GM23248 (cell line): Measurements from ENCODE around the gene KCNK5. TPM values are rescaled to one million over a fixed set of nuclear protein-coding genes. Genes with fewer than 3 reads are reported as not detected.

Experiments used
- DNase-seq: peaks from one replicate; pipeline ENCODE4 v3.0.0-alpha.2; 2015
- H2AFZ ChIP-seq: fragments of 200-600 bp; sonication (generic); 2 replicates; pipeline ENCODE4 v1.6.1; 2016; ENCODE audit warnings: antibody characterized with exemption
- H3F3A ChIP-seq: fragments of 200-600 bp; sonication (generic); 2 replicates; pipeline ENCODE4 v1.6.1; 2016; ENCODE audit warnings: mild to moderate bottlenecking, antibody characterized with exemption, mixed run types; ENCODE audit not compliant: insufficient read depth
- H3K27ac ChIP-seq: fragments of 200-600 bp; sonication (generic); 2 replicates; pipeline ENCODE4 v1.5.1; 2016; ENCODE audit warnings: mild to moderate bottlenecking
- H3K27me3 ChIP-seq: fragments of 200-600 bp; sonication (generic); replicated peaks from 2 replicates; pipeline ENCODE4 v1.6.1; 2016; ENCODE audit warnings: mild to moderate bottlenecking; ENCODE audit not compliant: insufficient read depth
- H3K36me3 ChIP-seq: fragments of 200-600 bp; sonication (generic); 2 replicates; pipeline ENCODE4 v1.6.1; 2016; ENCODE audit warnings: low read depth, mild to moderate bottlenecking
- H3K4me1 ChIP-seq: fragments of 200-600 bp; sonication (generic); 2 replicates; pipeline ENCODE4 v1.6.1; 2016; ENCODE audit warnings: mild to moderate bottlenecking; ENCODE audit not compliant: insufficient read depth
- H3K4me2 ChIP-seq: fragments of 200-600 bp; sonication (generic); one replicate; pipeline ENCODE4 v1.6.1; 2016; ENCODE audit warnings: mild to moderate bottlenecking; ENCODE audit not compliant: unreplicated experiment
- H3K4me3 ChIP-seq: fragments of 200-600 bp; sonication (generic); 2 replicates; pipeline ENCODE4 v1.5.1; 2016; ENCODE audit warnings: mild to moderate bottlenecking
- H3K79me2 ChIP-seq: fragments of 200-600 bp; sonication (generic); 2 replicates; pipeline ENCODE4 v1.6.1; 2016; ENCODE audit warnings: mild to moderate bottlenecking; ENCODE audit not compliant: insufficient read depth
- H3K9ac ChIP-seq: fragments of 200-600 bp; sonication (generic); 2 replicates; pipeline ENCODE4 v1.6.1; 2016; ENCODE audit warnings: mild to moderate bottlenecking
- H3K9me2 ChIP-seq: fragments of 200-600 bp; sonication (generic); 2 replicates; pipeline ENCODE4 v1.6.1; 2016; ENCODE audit warnings: mixed run types, mild to moderate bottlenecking, moderate library complexity; ENCODE audit not compliant: insufficient read depth
- H3K9me3 ChIP-seq: fragments of 200-600 bp; sonication (generic); one replicate; pipeline ENCODE4 v1.6.1; 2017; ENCODE audit warnings: low read depth
- H4K20me1 ChIP-seq: fragments of 200-600 bp; sonication (generic); 2 replicates; pipeline ENCODE4 v1.6.0; 2016; ENCODE audit not compliant: insufficient read depth
- EZH2 ChIP-seq: fragments of 200-600 bp; sonication (generic); IDR thresholded peaks from 2 replicates; pipeline ENCODE4 v1.6.1; 2018; ENCODE audit warnings: antibody characterized with exemption, mild to moderate bottlenecking; ENCODE audit not compliant: insufficient read depth, poor library complexity, severe bottlenecking
- EZH2phosphoT487 ChIP-seq: fragments of 200-600 bp; sonication (generic); IDR thresholded peaks from 2 replicates; pipeline ENCODE4 v1.6.1; 2018; ENCODE audit warnings: antibody characterized with exemption, moderate library complexity, mild to moderate bottlenecking, low read depth; ENCODE audit not compliant: insufficient read depth
- WGBS, 2 experiments: methylation state at CpG; one replicate each; pipeline ENCODE4 v1.1.6; 2015 to 2017; ENCODE audit warnings: low lambda C conversion rate in 2 of 2, low coverage in 1 of 2; ENCODE audit errors: missing lambda C conversion rate in 2 of 2; 5-methylcytosine and 5-hydroxymethylcytosine counted together
- in situ Hi-C: fragments of 300-500 bp; cut with MboI; formaldehyde crosslinking; loops from 2 replicates; pipeline ENCODE4 v1.15.0; 2020
- polyA plus RNA-seq: library from polyadenylated mRNA; unstranded; fragments of >200 nt; fragmentation: Nextera tagmentation; extraction: Ambion mirVana; gene quantifications from 2 replicates; pipeline ENCODE4 v1.2.1, GENCODE V29; 2016
- total RNA-seq: library from RNA; depleted of rRNA; stranded (reverse); fragments of >200 nt; shearing (Covaris generic); gene quantifications from 2 replicates; pipeline ENCODE4 v1.2.3, GENCODE V29; 2014

The KCNK5 gene
- total and polyA plus RNA-seq, 2 experiments from 2014 or later = not detected

DNA sequence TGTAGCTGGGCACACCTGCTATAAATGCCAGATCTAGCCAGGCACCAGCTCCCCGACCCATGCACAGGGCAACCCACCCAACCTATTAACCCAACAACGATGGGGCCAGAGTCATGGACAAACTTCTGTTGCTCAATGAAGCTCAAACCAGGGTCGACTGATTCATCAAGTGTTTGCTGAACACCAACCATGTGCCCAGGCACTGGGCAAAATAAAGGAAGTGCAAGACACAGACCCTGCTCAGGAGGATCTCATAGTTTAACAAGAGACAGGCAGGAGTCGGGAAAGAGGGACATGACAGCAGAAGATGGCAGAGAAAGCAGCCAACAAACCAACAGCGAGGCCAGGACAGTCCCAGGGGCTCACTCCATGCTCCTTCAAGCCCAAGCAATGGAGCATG, 18.8 kb downstream of the KCNK5 start:
- Histone ChIP-seq H3K4me2 (no peak overlapping the region), H3K27ac (no peak overlapping the region), H3K9me3 (no peaks in the 10 kb centered on the region), H3K36me3 (no peaks in the 10 kb centered on the region), H4K20me1 (no peaks in the 10 kb centered on the region), H2AFZ (no peak overlapping the region), H3K4me1 (no peaks in the 10 kb centered on the region), H3K9ac (no peak overlapping the region), H3K9me2 (no peaks in the 10 kb centered on the region), H3K4me3 (no peak overlapping the region), H3K27me3 (peaks cover 10% of the 10 kb centered on the region; the same call in 1 of the 2 replicates), H3F3A (no peaks in the 10 kb centered on the region), H3K79me2 (no peaks in the 10 kb centered on the region)
- in situ Hi-C loops = no loop called here
- no peak for TF ChIP-seq EZH2
- no peak for TF ChIP-seq EZH2phosphoT487
- 36 to 41% methylated on average over 5 of the region's 5 CpGs for WGBS, 2 experiments
- no peak for DNase-seq

DNA sequence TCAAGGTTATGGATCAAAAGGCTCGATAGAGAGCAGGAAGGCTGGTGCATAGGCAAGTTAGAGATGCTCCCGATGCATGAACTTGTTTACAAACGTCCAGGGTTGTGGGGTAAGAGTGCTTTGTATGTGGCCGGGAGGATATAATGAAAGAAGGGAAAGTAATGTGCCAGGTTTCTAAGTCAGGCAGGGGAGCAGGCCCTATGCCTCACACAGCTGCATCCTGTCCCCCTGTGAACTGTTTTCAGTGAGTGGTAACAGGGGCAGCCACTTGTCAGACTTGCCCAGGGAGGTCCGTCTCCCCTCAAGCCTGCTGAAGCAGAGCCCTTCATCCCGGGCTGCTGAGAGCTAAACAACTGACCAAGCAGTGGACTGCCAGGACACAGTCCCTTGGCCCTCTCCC, 19.4 kb downstream of the KCNK5 start:
- Histone ChIP-seq H3K79me2 (no peaks in the 10 kb centered on the region), H3K27ac (no peak overlapping the region), H4K20me1 (no peaks in the 10 kb centered on the region), H3K9me2 (no peaks in the 10 kb centered on the region), H3K4me2 (no peak overlapping the region), H3K27me3 (peaks cover 10% of the 10 kb centered on the region; the same call in 1 of the 2 replicates), H3K9ac (no peak overlapping the region), H3K4me1 (no peaks in the 10 kb centered on the region), H3K9me3 (no peaks in the 10 kb centered on the region), H2AFZ (no peak overlapping the region), H3K4me3 (no peak overlapping the region), H3F3A (no peaks in the 10 kb centered on the region), H3K36me3 (no peaks in the 10 kb centered on the region)
- TF ChIP-seq EZH2phosphoT487 (no peak), EZH2 (no peak)
- DNase-seq = no peak
- in situ Hi-C loops = no loop called here
- WGBS, 2 experiments = 53% methylated on average over 6 of the region's 6 CpGs

DNA sequence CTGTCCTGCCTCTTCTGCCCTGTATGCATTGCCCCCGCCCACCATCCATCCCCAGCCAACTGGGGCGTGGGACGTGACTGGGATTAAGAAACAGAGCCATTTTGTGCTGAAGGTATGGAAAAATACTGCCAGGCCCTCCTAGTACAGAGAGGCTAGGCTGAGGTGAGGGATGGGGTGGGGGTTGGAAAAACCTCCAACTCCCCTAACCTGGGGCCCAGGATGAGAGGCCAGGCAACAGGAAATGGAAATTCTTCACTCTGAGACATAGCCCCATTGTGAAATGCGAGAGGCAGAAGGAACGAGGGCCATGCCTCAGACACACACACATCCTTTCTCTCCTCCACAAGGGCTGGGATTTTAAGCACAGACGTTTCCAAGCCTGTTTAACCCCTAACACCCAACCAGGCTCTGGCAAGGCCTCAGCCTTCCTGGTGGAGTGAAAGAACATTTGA, 19.9 kb downstream of the KCNK5 start:
- no peaks in the 10 kb centered on the region for H3K9me2 ChIP-seq
- H4K20me1 ChIP-seq = no peaks in the 10 kb centered on the region
- 0 out of 2 replicates have a peak, but pooled peaks cover 10% of the 10 kb centered on the region for H3K27me3 ChIP-seq
- no peaks in the 10 kb centered on the region for H3K9me3 ChIP-seq
- H3K4me3 ChIP-seq = no peak overlapping the region
- H3K4me1 ChIP-seq = no peaks in the 10 kb centered on the region
- no peak overlapping the region for H3K4me2 ChIP-seq
- in situ Hi-C loops = no loop called here
- H2AFZ ChIP-seq = no peak overlapping the region
- no peaks in the 10 kb centered on the region for H3K36me3 ChIP-seq
- H3K27ac ChIP-seq = no peak overlapping the region
- no peak overlapping the region for H3K9ac ChIP-seq
- no peaks in the 10 kb centered on the region for H3K79me2 ChIP-seq
- TF ChIP-seq EZH2phosphoT487 (no peak), EZH2 (no peak)
- H3F3A ChIP-seq = no peaks in the 10 kb centered on the region
- 62 to 73% methylated on average over 6 of the region's 6 CpGs for WGBS, 2 experiments
- DNase-seq = no peak

DNA sequence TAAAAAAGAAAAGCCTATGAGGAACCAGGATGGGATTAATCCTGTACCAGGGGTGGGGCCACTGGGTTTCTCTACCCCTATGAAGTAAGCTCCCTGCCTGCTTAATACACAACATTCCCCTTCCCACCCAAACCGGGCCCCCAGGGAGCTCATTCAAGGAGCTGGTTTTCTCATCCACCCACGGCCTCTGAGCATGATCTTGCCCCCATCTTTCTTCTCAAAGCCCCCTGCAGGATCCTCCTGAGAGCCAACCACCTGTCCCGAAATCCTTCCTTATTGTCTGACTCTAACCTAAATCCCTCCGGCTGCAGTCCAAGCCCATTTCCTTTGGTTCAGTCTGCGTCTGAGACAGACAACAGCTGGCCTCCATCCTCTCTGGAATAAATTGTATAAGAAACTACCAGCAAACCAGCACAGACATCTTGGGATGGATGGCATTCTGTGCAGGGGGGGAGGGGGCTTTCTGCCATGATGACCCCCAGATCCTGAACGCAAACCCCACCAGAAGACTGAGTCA, 21.0 kb downstream of the KCNK5 start:
- WGBS, 2 experiments = 35 to 40% methylated on average over 6 of the region's 6 CpGs
- no peak for DNase-seq
- H3K27ac ChIP-seq = no peak overlapping the region
- H3K9me3 ChIP-seq = no peaks in the 10 kb centered on the region
- no peak overlapping the region for H3K4me3 ChIP-seq
- no peak overlapping the region for H3K4me2 ChIP-seq
- in situ Hi-C loops = no loop called here
- no peak overlapping the region for H3K9ac ChIP-seq
- H4K20me1 ChIP-seq = no peaks in the 10 kb centered on the region
- H3K27me3 ChIP-seq = 0 out of 2 replicates have a peak, but pooled peaks cover 10% of the 10 kb centered on the region
- no peaks in the 10 kb centered on the region for H3K9me2 ChIP-seq
- no peaks in the 10 kb centered on the region for H3K4me1 ChIP-seq
- no peaks in the 10 kb centered on the region for H3K79me2 ChIP-seq
- H3F3A ChIP-seq = no peaks in the 10 kb centered on the region
- H3K36me3 ChIP-seq = no peaks in the 10 kb centered on the region
- no peak overlapping the region for H2AFZ ChIP-seq
- no peak for TF ChIP-seq EZH2phosphoT487
- TF ChIP-seq EZH2 = no peak
